GM19372 (cell line): ENCODE measurements around the gene MICA.
"Not testable (repeated sequence)": the region's sequence is repeated elsewhere in the genome, so short reads cannot be mapped to it uniquely, and the experiment has no call there.

Source experiments
- ATAC-seq: cut with Tn5 transposase; IDR thresholded peaks from one replicate; pipeline ENCODE4 v1.9.1; 2021; ENCODE audit warnings: mild to moderate bottlenecking, low read depth, moderate library complexity; ENCODE audit not compliant: unreplicated experiment

MICA gene

GRCh38 chr6:31452859-31453258 lies 49.5 kb downstream of the MICA start:
- no peak for ATAC-seq

- no peak for ATAC-seq
Measured at GRCh38 chr6:31453259-31453658, 49.9 kb downstream of the MICA start.

GRCh38 chr6:31459864-31460263 lies 56.5 kb downstream of the MICA start:
- ATAC-seq = not testable (repeated sequence)

GRCh38 chr6:31460361-31461025 lies 57.1 kb downstream of the MICA start:
- no peak for ATAC-seq

GRCh38 chr6:31462026-31462963 lies 58.9 kb downstream of the MICA start:
- ATAC-seq = no peak

GRCh38 chr6:31462964-31463870 lies 59.8 kb downstream of the MICA start:
- ATAC-seq = peak; percentile 94

GRCh38 chr6:31464252-31465184 lies 61.1 kb downstream of the MICA start:
- no peak for ATAC-seq
